SK-N-SH treated with all-trans-retinoic acid at 6 μM for 48 hours (cell line): Measurements from ENCODE around the gene EEA1.

ENCODE experiments used
- ATAC-seq: fragments of 200-7000 bp; cut with Tn5 transposase; 3 replicates; pipeline ENCODE4 v1.9.1; 2020; ENCODE audit warnings: mild to moderate bottlenecking, moderate library complexity
- ARNTL ChIP-seq: fragments of 450-650 bp; formaldehyde crosslinking; IDR thresholded peaks from 2 replicates; pipeline ENCODE4 v1.5.0; 2020; ENCODE audit warnings: low read depth, mild to moderate bottlenecking, moderate library complexity, borderline replicate concordance
- BACH2 ChIP-seq: fragments of 250-450 bp; sonication (Bioruptor Pico); IDR thresholded peaks from 2 replicates; pipeline ENCODE4 v1.9.0; 2021; ENCODE audit warnings: mild to moderate bottlenecking, borderline replicate concordance
- CSDC2 ChIP-seq: fragments of 250-450 bp; sonication (Bioruptor Pico); IDR thresholded peaks from 2 replicates; pipeline ENCODE4 v1.5.0; 2020; ENCODE audit warnings: mild to moderate bottlenecking, moderate library complexity
- ESRRG ChIP-seq: fragments of 250-450 bp; sonication (Bioruptor Pico); IDR thresholded peaks from 2 replicates; pipeline ENCODE4 v1.6.1; 2021; ENCODE audit warnings: mild to moderate bottlenecking
- GLIS3 ChIP-seq: fragments of 250-450 bp; sonication (Bioruptor Pico); IDR thresholded peaks from 2 replicates; pipeline ENCODE4 v1.5.0; 2020; ENCODE audit warnings: mild to moderate bottlenecking, moderate library complexity
- ISL1 ChIP-seq: fragments of 250-450 bp; sonication (Bioruptor Pico); IDR thresholded peaks from 2 replicates; pipeline ENCODE4 v2.1.2; 2022; ENCODE audit warnings: mild to moderate bottlenecking, moderate library complexity
- OSR1 ChIP-seq: fragments of 250-450 bp; sonication (Bioruptor Pico); IDR thresholded peaks from 2 replicates; pipeline ENCODE4 v1.8.0; 2022; ENCODE audit warnings: moderate library complexity, mild to moderate bottlenecking, inconsistent platforms
- RARB ChIP-seq: fragments of 250-450 bp; sonication (Bioruptor Pico); IDR thresholded peaks from 2 replicates; pipeline ENCODE4 v1.8.0; 2021; ENCODE audit warnings: mild to moderate bottlenecking, moderate library complexity
- SNAI2 ChIP-seq: fragments of 250-450 bp; sonication (Bioruptor Pico); IDR thresholded peaks from 2 replicates; pipeline ENCODE4 v1.5.0; 2020; ENCODE audit warnings: mild to moderate bottlenecking, moderate library complexity
- TCF4 ChIP-seq: fragments of 250-450 bp; sonication (Bioruptor Pico); IDR thresholded peaks from 2 replicates; pipeline ENCODE4 v1.8.0; 2021; ENCODE audit warnings: mild to moderate bottlenecking, moderate library complexity, borderline replicate concordance
- TOX ChIP-seq: fragments of 250-450 bp; sonication (Bioruptor Pico); IDR thresholded peaks from 2 replicates; pipeline ENCODE4 v1.8.0; 2021; ENCODE audit warnings: mild to moderate bottlenecking, moderate library complexity, borderline replicate concordance
- ZC3H10 ChIP-seq: fragments of 250-450 bp; sonication (Bioruptor Pico); IDR thresholded peaks from 2 replicates; pipeline ENCODE4 v1.5.1; 2021; ENCODE audit warnings: mild to moderate bottlenecking, moderate library complexity
- ZFP3 ChIP-seq: fragments of 250-450 bp; sonication (Bioruptor Pico); IDR thresholded peaks from 2 replicates; pipeline ENCODE4 v1.5.0; 2020; ENCODE audit warnings: mild to moderate bottlenecking, moderate library complexity
- ZFP30 ChIP-seq: fragments of 450-650 bp; formaldehyde crosslinking; IDR thresholded peaks from 2 replicates; pipeline ENCODE4 v1.5.0; 2022; ENCODE audit warnings: mild to moderate bottlenecking, moderate library complexity
- ZNF565 ChIP-seq: fragments of 450-650 bp; formaldehyde crosslinking; conservative IDR thresholded peaks from 2 replicates; pipeline ENCODE4 v1.5.0; 2020; ENCODE audit warnings: low read depth, mild to moderate bottlenecking, moderate library complexity
- ZNF70 ChIP-seq: fragments of 450-650 bp; formaldehyde crosslinking; IDR thresholded peaks from 2 replicates; pipeline ENCODE4 v1.5.0; 2020; ENCODE audit warnings: mild to moderate bottlenecking, moderate library complexity
- ZNF8 ChIP-seq: fragments of 450-650 bp; formaldehyde crosslinking; IDR thresholded peaks from 2 replicates; pipeline ENCODE4 v1.5.0; 2020; ENCODE audit warnings: mild to moderate bottlenecking, moderate library complexity
- TF ChIP-seq, protein P1 (sequence below): fragments of 250-450 bp; sonication (Bioruptor Pico); IDR thresholded peaks from 2 replicates; pipeline ENCODE4 v1.5.1; 2021; ENCODE audit warnings: mild to moderate bottlenecking, moderate library complexity
- TF ChIP-seq, protein P2 (sequence below): fragments of 250-450 bp; sonication (Bioruptor Pico); IDR thresholded peaks from 2 replicates; pipeline ENCODE4 v1.5.0; 2020; ENCODE audit warnings: mild to moderate bottlenecking, moderate library complexity
- TF ChIP-seq, protein P3 (sequence below): fragments of 250-450 bp; sonication (Bioruptor Pico); IDR thresholded peaks from 2 replicates; pipeline ENCODE4 v1.8.0; 2020; ENCODE audit warnings: mild to moderate bottlenecking, moderate library complexity, borderline replicate concordance
- TF ChIP-seq, protein P4 (sequence below): fragments of 250-450 bp; sonication (Bioruptor Pico); IDR thresholded peaks from 2 replicates; pipeline ENCODE4 v1.8.0; 2021; ENCODE audit warnings: low read depth, mild to moderate bottlenecking, moderate library complexity, borderline replicate concordance
- TF ChIP-seq, protein P5 (sequence below): fragments of 250-450 bp; sonication (Bioruptor Pico); IDR thresholded peaks from 2 replicates; pipeline ENCODE4 v1.5.1; 2020; ENCODE audit warnings: low read depth, mild to moderate bottlenecking, moderate library complexity

EEA1 gene

DNA sequence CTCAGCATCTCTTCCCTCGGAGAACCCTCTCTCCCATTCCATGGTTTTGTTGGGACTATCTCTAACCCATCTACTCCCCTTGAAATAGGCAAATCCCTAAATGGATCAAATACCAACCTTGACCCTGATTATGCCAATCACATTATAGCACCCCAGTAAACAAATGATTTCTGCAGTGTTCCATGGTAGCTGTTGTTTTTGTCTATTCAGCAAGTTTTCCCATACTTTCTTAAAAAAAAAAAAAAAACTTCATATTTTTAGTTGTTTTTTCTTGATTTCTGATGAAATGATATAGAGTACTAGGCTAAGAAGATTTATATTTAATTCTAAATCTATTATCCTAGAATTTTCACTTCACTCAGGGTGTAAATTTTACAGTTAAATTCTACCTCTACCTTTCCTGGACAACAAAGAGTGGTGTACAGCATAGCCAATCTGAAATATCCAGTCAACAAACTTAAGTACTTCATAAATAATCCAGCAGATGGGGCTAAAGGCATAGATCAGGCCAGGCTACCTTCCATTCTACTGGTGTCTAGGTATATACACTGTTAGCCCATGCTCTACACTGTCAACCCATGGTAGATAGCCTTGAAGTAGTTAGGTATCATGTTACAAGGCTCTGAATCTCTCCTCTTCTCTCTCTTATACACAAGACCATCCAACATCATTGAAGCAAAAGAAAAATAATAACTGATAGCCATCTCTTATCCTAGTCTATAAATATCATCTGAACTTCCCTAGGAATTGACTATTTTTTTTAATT lies 144.1 kb downstream of the EEA1 start:
- no peak for TF ChIP-seq GLIS3
- no peak for TF ChIP-seq ZFP3 (CRISPR knock-in tag)
- no peak for TF ChIP-seq ZNF8
- TF ChIP-seq ARNTL (CRISPR knock-in tag): no peak
- TF ChIP-seq, protein P1, sequence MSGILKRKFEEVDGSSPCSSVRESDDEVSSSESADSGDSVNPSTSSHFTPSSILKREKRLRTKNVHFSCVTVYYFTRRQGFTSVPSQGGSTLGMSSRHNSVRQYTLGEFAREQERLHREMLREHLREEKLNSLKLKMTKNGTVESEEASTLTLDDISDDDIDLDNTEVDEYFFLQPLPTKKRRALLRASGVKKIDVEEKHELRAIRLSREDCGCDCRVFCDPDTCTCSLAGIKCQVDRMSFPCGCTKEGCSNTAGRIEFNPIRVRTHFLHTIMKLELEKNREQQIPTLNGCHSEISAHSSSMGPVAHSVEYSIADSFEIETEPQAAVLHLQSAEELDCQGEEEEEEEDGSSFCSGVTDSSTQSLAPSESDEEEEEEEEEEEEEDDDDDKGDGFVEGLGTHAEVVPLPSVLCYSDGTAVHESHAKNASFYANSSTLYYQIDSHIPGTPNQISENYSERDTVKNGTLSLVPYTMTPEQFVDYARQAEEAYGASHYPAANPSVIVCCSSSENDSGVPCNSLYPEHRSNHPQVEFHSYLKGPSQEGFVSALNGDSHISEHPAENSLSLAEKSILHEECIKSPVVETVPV: no peak
- no peak for TF ChIP-seq ZFP30
- TF ChIP-seq, protein P2, sequence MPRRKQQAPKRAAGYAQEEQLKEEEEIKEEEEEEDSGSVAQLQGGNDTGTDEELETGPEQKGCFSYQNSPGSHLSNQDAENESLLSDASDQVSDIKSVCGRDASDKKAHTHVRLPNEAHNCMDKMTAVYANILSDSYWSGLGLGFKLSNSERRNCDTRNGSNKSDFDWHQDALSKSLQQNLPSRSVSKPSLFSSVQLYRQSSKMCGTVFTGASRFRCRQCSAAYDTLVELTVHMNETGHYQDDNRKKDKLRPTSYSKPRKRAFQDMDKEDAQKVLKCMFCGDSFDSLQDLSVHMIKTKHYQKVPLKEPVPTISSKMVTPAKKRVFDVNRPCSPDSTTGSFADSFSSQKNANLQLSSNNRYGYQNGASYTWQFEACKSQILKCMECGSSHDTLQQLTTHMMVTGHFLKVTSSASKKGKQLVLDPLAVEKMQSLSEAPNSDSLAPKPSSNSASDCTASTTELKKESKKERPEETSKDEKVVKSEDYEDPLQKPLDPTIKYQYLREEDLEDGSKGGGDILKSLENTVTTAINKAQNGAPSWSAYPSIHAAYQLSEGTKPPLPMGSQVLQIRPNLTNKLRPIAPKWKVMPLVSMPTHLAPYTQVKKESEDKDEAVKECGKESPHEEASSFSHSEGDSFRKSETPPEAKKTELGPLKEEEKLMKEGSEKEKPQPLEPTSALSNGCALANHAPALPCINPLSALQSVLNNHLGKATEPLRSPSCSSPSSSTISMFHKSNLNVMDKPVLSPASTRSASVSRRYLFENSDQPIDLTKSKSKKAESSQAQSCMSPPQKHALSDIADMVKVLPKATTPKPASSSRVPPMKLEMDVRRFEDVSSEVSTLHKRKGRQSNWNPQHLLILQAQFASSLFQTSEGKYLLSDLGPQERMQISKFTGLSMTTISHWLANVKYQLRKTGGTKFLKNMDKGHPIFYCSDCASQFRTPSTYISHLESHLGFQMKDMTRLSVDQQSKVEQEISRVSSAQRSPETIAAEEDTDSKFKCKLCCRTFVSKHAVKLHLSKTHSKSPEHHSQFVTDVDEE (CRISPR knock-in tag): no peak
- TF ChIP-seq, protein P3, sequence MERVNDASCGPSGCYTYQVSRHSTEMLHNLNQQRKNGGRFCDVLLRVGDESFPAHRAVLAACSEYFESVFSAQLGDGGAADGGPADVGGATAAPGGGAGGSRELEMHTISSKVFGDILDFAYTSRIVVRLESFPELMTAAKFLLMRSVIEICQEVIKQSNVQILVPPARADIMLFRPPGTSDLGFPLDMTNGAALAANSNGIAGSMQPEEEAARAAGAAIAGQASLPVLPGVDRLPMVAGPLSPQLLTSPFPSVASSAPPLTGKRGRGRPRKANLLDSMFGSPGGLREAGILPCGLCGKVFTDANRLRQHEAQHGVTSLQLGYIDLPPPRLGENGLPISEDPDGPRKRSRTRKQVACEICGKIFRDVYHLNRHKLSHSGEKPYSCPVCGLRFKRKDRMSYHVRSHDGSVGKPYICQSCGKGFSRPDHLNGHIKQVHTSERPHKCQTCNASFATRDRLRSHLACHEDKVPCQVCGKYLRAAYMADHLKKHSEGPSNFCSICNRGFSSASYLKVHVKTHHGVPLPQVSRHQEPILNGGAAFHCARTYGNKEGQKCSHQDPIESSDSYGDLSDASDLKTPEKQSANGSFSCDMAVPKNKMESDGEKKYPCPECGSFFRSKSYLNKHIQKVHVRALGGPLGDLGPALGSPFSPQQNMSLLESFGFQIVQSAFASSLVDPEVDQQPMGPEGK (CRISPR knock-in tag): no peak
- TF ChIP-seq ISL1: no peak
- no peak for TF ChIP-seq ZNF565 (CRISPR knock-in tag)
- TF ChIP-seq ESRRG (CRISPR knock-in tag): no peak
- TF ChIP-seq RARB (CRISPR knock-in tag): no peak
- TF ChIP-seq TOX (CRISPR knock-in tag): no peak
- TF ChIP-seq SNAI2: no peak
- TF ChIP-seq OSR1 (CRISPR knock-in tag): no peak
- no peak for TF ChIP-seq ZC3H10 (CRISPR knock-in tag)
- TF ChIP-seq, protein P4, sequence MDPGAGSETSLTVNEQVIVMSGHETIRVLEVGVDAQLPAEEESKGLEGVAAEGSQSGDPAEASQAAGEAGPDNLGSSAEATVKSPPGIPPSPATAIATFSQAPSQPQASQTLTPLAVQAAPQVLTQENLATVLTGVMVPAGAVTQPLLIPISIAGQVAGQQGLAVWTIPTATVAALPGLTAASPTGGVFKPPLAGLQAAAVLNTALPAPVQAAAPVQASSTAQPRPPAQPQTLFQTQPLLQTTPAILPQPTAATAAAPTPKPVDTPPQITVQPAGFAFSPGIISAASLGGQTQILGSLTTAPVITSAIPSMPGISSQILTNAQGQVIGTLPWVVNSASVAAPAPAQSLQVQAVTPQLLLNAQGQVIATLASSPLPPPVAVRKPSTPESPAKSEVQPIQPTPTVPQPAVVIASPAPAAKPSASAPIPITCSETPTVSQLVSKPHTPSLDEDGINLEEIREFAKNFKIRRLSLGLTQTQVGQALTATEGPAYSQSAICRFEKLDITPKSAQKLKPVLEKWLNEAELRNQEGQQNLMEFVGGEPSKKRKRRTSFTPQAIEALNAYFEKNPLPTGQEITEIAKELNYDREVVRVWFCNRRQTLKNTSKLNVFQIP: no peak
- TF ChIP-seq BACH2 (CRISPR knock-in tag): no peak
- no peak for TF ChIP-seq ZNF70 (CRISPR knock-in tag)
- peak; percentile 99 for ATAC-seq

DNA sequence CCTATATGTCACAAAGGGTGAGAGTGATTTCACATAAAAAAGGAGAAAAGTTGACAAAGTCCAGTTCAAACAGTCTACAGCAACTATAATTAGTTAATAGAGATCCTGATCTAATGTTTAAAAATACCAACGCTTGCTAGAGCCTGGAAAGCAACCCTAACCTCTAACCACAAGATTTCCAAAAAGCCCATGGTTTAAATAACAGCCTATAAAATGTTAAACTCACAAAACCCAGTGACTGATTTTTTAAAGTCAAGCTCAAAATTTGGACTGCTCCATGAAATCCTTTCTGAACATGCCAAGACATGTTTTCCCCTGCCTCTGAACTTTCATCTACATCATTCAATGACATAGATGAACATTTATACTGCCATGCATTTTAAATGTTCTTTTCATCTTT lies 144.7 kb downstream of the EEA1 start:
- peak; percentile 18; the same call in 1 of the 3 replicates for ATAC-seq
- no peak for TF ChIP-seq ZNF565 (CRISPR knock-in tag)
- no peak for TF ChIP-seq RARB (CRISPR knock-in tag)
- TF ChIP-seq GLIS3: no peak
- TF ChIP-seq, all 23 proteins: peak for 0

DNA sequence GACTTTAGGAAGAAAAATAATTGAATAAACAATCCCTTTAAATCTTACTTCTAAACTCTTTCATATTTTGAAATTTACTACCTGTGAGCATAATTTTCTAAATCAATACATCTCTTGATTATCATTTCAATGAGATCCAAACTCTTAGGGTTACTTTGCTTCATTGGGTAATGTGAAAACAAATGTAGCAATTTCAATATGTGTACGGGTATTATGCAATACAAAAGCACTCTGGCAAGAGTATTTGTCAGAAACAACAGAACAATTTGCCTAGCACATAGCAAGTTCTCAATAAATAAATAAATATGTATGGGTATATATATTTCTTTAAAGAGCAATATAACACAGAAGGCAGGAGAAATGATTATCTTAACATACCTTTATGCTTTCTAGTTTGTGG lies 149.2 kb downstream of the EEA1 start:
- no peak for ATAC-seq
- TF ChIP-seq, protein P2 (CRISPR knock-in tag): no peak
- TF ChIP-seq RARB (CRISPR knock-in tag): no peak
- no peak for TF ChIP-seq TOX (CRISPR knock-in tag)
- no peak for TF ChIP-seq SNAI2
- no peak for TF ChIP-seq TCF4 (CRISPR knock-in tag)
- no peak for TF ChIP-seq ZFP3 (CRISPR knock-in tag)
- TF ChIP-seq, protein P3 (CRISPR knock-in tag): no peak
- no peak for TF ChIP-seq OSR1 (CRISPR knock-in tag)
- TF ChIP-seq ISL1: no peak
- no peak for TF ChIP-seq BACH2 (CRISPR knock-in tag)
- TF ChIP-seq, protein P5, sequence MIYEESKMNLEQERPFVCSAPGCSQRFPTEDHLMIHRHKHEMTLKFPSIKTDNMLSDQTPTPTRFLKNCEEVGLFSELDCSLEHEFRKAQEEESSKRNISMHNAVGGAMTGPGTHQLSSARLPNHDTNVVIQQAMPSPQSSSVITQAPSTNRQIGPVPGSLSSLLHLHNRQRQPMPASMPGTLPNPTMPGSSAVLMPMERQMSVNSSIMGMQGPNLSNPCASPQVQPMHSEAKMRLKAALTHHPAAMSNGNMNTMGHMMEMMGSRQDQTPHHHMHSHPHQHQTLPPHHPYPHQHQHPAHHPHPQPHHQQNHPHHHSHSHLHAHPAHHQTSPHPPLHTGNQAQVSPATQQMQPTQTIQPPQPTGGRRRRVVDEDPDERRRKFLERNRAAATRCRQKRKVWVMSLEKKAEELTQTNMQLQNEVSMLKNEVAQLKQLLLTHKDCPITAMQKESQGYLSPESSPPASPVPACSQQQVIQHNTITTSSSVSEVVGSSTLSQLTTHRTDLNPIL (CRISPR knock-in tag): no peak
- no peak for TF ChIP-seq ARNTL (CRISPR knock-in tag)
- no peak for TF ChIP-seq CSDC2 (CRISPR knock-in tag)
